Muscle of back (tissue), 11 donors: ENCODE results near the gene YJEFN3. TPM values are rescaled to one million over a fixed set of nuclear protein-coding genes. Genes with fewer than 3 reads are reported as not detected.

ENCODE experiments used
- DNase-seq, 3 donors: peaks; one replicate each; pipeline versions ENCODE4 v3.0.0 to v3.0.0-alpha.2; 2013
- polyA plus RNA-seq, 10 donors: library from polyadenylated mRNA; unstranded; fragments of 120-200 nt; gene quantifications; one replicate each; pipeline ENCODE4 v1.2.1, GENCODE V29; 2013; ENCODE audit not compliant: insufficient read length in 10 of 10

The YJEFN3 gene
- polyA plus RNA-seq, 10 donors = 2.8 to 11.4 (median 5.8) TPM

DNA sequence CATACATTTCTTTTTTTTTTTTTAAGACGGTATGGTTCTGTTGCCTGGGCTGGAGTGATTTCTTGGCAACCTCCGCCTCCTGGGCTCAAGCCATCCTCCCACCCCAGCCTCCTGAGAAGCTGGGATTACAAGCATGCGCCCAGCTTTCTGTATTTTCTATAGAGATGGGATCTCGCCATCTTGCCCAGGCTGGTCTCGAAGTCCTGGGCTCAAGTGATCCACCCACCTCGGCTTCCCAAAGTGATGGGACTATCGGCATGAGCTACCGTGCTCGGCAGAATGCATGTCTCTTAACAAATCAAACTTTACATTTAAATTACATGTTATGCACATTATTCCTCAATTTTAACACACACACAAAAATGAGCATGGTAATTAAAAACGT lies 11.5 kb upstream of the YJEFN3 start:
- DNase-seq = no peak

DNA sequence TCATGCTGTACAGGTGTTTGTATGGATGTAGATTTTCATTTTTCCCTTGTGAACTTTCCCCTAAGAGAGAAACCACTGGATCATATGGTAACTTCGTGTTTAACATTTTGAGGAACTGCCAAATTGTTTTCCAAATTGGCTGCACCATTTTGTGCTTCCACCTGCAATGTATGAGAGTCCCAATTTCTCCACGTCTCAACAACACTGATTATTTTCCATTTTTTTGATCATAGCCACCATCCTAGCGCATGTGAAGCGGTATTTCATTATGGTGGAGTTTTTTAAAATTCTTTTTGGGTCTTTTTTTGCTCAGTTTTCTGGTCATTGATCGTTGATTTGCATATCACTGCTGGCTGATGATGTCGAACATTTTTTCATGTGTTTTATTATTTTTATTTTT lies 7.7 kb upstream of the YJEFN3 start:
- DNase-seq = no peak

DNA sequence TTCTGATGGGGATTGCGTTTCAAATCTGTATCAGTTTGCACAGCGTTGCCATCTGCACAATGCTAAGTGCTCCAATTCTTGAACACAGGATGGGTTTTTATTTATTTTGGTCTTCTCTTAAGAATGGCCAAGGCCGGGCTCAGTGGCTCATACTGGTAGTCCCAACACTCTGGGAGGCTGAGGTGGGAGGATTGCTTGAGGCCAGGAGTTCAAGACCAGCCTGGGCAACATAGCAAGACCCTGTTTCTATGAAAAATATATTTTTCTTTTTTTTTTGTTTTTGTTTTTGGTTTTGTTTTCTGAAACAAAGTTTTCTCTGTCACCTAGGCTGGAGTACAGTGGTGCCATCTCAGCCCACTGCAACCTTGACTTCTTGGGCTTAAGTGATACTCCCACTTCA lies 5.5 kb upstream of the YJEFN3 start:
- no peak for DNase-seq

DNA sequence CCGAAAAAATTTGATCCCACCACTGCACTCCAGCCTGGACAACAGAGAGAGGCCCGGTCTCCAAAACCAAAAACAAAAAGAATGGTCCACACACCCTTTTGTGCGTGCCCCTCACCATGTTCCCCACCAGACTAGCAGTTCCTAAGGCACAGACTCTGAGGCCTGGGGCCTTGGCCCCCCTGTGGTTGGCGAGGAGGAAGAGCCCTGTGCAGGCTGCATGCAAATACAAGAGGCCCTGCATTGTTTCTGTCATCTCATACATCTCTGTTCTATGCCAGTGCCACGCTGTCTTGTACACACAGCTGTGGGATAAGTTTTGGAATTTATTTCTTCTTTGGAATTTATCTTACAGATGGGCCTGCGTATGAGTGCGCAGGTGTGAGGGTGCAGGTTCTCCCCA lies 4.7 kb upstream of the YJEFN3 start:
- no peak for DNase-seq

DNA sequence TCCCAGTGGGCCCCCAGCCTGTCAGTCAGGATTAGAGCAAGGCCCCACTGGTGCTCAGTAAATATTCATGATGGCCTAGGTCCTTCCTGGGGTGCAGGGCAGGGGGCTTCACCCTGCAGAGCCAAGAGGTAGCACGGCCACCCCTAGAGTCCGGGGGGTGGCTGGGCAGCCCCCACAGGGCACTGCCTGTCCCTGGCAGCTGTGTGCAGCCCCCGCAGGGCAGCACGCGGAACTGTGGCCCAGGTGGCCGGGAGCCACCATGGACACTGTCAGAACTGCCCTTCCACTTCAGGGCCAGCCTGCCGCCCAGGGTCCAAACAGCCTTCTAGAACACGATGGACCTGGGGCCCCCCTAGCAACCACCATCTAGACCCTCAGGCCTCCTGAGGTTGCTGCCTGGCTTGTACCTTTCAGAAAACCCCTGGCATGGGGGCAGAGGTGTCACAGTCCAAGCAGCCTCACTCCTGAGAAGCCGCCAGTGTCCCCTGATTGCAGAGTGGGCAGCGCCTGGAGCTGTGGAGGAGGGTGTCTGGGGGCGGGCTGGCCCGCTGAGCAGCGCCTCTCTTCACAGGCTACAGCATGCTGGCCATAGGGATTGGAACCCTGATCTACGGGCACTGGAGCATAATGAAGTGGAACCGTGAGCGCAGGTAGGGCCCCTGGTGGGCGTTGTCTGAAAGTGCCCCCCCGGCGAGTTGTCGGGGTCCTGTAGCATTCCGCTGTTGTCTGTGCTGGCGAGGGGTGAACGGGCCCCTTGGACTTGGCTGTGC lies 2.9 kb upstream of the YJEFN3 start:
- no peak for DNase-seq

DNA sequence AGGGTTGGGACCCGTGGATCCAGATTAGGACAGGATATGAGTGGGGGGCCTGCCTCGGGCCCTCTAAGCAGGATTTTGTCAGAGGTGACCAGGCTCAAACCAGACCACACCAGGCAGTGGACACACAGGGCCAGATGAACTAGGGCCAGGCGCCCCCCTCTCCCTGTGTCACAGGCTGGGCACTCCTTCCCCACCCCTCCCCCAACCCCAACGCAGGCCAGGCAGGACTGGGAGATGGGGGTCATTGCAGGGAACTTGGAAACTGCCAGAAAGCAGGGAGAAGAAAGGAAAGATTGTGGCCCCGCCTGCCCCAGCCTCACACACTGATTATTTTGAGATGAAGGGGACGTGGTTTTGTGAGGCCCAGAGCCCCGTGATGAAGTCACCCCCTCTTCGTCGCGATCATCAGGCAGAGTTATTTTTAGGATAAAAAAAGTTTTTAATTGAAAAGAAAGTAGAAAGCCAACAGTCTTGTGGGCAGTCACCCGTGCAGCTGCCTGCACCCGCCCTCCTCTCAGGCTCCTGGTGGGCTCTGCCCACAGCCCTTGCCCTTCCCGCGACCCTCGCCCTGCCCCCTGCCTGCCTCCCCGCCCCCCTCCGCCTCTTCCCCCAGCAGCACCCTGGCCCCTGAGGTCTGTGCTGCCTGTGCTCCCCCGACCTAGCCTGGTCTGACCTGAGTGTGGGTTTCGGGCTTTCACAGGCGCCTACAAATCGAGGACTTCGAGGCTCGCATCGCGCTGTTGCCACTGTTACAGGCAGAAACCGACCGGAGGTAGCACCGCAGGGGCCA lies 1.9 kb upstream of the YJEFN3 start:
- DNase-seq = no peak

DNA sequence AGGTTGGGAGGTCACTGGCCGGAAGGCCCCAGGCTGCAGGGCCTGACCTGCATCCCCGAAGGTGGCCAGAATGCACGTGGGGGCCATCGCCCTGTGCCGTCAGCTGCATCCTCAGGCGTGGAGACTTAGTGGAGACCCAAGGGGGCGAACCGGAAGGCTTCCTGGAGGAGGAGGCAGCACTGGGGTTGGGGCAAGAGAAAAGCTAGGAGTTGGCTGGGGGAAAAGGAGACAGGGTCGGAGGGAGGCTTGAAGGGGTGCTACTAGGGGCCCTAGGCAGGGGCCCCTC lies 1.4 kb upstream of the YJEFN3 start:
- no peak for DNase-seq

DNA sequence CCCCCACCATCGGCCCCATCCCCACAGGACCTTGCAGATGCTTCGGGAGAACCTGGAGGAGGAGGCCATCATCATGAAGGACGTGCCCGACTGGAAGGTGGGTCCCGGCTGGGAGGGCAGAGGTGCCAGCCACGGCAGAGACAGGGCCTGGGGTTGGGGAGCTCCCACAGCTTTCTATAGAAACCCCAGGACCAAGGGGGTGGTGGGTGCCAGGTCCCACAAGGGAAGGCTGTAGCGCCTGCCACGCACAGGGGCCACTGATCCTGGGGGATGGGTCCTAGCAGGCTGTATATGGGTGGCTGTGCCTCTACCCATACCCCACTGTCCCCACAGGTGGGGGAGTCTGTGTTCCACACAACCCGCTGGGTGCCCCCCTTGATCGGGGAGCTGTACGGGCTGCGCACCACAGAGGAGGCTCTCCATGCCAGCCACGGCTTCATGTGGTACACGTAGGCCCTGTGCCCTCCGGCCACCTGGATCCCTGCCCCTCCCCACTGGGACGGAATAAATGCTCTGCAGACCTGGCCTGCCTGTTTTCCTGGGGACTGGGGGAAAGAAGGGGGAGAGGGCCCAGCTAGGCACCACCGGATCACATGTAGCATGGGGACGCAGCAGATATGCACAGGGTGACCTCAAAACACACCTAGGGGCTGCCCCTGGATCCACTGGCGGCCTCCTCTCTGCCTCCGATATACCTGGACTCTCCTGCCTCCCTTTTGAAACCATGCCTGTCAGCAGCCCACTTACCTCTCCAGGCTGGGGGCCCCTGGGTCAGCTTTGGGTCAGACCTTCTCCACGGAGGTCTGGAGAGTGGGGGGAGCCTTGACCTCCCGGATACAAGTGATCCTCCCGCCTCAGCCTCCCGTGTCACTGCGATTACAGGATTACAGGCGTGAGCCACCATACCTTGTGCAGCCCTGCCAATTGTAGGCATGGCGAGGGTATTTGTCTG lies 761 bp upstream of the YJEFN3 start:
- DNase-seq = no peak

DNA sequence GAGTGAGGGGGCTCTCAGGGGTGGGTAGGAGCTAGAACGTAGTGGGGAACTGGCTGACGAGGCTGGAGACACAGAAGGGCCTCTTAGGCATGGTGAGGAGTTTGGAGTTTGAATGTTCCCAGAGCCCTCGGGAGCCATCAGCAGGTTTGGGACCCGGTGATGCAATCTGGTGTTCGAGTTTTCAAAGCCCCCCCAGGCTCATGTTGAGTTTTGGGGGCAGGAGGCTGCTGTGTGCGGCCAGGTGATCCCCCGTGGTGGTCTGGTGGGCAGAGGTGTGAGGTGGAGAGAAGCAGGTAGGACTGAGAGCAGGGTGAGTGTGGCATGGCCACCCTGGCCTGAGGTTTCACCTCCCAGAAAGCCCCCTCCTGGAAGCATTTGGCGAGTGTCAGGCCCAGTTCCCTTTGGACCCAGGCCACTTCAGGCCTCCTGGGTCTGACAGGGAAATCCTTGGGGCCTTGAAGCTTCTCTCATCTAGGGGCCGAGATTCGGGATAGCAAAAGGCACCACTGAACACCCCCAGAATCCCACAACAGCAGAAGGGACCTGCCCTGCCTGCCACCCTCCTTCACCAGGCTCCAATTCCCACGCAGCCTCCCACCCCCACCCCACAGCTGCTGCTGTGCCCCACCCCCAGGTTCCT lies 1.2 kb downstream of the YJEFN3 start:
- no peak for DNase-seq

DNA sequence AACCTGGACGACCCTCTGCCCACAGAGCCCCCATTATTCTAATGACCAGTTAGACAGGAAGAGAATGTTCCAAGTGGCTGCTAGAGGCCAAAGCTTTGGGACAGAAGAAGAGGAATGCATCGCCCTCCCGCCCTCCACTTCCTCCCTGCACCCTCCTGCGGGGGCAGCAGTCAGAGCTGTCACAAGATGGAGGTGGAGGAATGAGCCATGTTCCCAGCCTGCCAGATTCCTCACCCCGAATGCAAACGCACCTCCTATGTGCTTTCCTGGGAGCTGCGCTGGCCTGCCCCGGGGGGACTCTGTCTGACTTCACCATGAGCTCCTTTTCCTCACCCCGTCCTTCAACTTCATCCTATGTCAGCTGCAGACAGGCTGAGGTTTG lies 1.7 kb downstream of the YJEFN3 start:
- DNase-seq = no peak

DNA sequence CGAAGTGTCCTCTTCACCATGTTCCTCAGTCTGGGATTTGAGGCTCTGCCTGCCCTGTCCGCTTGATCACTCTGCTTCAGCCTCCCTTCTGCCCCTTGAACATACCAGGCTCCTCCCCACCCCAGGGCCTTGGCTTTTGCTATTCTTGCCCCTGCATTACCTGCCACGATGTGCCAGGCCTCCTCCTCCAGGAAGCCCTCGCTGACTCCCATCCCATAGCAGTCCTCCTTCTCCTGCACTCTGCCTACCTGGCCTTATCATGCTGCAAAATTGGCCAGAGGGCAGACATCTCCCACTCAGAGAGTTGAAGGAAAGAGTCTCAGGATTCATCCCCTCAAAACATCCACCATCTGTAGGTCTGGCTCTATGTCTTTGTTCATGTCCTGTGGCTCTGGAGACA lies 2.2 kb downstream of the YJEFN3 start:
- no peak for DNase-seq

DNA sequence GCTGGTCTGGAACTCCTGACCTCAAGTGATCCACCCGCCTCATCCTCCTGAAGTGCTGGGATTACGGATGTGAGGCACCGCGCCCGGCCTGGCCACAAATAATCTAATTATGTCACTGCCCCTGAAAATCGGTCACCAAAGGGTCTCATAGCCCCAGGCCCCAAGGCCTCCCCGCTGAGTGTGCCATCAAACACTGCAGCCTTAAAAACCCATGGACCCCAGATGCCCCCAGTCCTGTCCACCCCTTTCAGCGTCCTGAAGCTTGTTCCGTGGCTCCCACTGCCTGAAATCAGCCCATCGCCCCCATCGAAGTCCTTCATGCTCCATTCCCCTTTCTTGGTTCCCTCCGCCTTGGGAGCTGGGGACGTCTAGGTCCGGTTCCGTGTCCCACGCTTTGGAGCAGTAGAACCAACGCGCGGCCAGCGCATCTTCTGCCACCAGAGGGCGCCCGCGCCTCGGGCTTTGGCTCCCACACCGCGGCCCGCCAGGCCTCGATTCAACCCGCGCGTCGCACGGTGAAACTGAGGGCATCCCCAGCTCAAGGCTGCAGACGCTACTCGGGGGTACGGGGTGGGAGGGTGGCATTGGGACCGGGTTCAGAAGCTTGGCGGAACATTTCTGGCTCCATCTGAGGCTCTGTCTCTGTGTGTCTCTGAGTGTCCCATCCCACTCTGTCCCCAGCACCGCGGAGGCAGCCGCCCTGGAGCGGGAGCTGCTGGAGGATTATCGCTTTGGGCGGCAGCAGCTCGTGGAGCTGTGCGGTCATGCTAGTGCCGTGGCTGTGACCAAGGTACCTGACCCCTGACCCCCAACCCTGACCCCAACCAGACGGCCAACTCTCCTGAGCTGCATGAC lies 3.5 kb downstream of the YJEFN3 start:
- DNase-seq = peak; percentile 52 to 90 (median 84)

DNA sequence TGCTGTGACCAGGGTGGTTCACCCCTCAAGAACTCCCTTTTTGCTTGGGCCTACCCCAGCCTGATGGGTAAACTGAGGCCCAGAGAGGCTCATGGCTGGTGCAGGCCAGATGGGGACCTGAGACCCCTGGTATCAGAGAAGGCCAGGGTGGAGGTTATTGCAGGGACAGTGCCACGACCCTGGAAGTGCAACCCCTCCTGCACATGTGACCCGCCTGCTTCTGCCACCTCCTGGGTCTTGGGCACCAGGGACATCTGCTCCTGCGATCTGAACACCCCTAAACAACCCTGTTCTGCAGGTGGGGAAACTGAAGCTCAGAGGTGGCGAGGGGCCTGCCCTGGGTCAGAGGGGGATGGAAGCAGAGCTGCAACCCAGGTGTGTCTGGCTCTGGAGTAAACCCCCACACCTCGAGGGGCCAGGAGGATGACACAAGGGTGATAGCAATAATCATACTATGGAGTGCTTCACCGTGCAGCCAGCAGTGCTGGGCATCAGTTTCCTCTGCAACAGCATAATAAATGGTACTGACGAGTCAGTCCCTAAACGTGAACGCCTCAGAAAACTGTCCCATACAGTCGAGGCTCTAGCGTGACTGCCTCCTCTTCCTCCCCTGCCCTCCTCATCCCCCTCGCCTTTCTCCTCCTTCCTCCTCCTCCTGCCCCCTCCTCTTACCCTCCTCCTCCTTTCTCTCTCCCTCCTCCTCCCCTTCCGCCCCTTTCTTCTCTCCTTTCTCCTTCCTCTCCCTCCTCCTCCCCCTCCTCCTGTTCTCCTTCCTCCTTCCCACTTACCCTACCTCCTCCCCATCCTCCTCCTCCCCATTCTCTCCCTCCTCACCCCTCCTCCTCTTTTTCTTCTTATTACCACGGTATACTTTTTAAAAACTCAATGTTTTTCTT lies 4.3 kb downstream of the YJEFN3 start:
- DNase-seq = no peak

DNA sequence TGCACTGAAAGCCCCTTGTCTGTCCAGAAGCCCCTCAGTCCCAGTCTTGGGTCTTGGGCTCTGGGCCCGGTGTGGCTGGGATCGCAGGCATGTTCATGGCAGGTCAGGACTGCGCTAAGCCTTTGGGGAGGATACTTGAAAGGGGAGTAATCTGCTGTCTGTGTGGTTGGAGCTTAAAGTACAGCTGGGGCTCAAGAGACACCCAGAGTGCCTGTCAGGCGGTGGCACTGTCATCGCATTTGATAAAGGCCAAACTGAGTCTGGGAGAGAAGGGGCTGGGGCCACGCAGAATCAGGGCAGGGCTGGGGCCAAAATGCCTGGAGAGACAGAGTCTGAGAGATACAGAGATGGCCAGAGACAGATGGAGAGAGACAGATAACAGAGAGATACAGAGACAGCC lies 5.1 kb downstream of the YJEFN3 start:
- no peak for DNase-seq

DNA sequence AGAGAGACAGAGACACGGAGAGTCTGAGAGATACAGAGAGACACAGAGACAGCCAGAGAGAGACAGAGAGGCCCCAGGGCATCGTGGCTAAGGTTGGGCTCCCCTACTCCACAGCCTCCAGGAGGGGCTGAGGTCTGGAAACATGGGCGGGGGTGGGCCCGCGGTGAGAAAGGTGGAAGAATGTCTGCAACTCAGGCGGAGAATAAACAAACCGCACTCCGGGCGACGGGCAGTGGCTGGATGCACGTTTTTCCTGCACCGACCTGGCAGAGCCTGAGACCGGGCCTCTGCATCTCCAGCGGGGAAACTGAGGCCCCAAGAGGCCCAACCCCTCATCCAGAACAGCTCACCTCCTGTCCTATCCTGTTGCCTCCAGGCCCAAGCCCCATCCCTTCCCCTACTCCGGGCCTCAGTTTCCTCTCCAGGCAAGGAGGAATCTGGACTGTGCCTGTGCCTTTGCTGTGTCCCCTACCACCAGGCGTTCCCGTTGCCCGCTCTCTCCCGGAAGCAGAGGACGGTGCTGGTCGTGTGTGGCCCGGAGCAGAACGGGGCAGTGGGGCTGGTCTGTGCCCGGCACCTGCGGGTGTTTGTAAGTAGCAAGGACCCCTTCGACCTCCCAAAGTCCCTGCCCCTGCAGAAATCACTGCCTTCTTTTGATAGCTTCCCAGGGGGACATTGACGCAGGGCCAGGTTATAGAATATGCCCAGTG lies 6.0 kb downstream of the YJEFN3 start:
- no peak for DNase-seq

DNA sequence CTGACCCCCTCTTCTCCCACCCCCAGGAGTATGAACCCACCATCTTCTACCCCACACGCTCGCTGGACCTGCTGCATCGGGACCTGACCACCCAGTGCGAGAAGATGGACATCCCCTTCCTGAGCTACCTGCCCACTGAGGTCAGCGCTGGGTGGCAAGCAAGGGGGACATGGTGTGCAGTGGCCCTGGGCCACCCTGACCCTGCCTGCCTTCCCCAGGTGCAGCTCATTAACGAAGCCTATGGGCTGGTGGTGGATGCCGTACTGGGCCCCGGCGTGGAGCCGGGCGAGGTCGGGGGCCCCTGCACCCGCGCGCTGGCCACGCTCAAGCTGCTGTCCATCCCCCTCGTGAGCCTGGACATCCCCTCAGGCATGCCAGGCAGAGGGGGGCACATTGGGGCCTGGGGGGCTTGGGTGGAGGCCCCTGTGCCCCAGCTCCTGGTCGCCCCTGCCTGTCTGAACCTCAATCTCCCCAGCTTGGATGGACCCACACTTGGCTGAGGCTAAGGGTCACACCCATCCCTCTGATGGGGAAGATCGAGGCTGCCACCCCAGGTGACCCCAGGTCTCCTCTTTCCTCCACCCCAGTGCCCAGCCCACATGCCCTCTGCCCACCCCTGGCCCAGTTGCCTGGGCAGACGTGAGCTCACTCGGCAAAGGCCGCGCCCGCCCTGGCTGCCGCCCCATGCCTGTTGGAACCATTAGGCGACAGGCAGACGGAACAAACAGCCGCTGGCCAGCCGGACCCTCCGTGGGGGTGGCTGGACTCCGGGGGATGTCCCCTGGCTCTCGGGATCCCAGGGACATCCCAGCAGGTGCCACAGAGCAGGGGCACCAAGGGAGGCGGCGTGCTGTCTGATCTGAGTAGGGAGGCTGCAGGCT lies 6.8 kb downstream of the YJEFN3 start:
- no peak for DNase-seq

DNA sequence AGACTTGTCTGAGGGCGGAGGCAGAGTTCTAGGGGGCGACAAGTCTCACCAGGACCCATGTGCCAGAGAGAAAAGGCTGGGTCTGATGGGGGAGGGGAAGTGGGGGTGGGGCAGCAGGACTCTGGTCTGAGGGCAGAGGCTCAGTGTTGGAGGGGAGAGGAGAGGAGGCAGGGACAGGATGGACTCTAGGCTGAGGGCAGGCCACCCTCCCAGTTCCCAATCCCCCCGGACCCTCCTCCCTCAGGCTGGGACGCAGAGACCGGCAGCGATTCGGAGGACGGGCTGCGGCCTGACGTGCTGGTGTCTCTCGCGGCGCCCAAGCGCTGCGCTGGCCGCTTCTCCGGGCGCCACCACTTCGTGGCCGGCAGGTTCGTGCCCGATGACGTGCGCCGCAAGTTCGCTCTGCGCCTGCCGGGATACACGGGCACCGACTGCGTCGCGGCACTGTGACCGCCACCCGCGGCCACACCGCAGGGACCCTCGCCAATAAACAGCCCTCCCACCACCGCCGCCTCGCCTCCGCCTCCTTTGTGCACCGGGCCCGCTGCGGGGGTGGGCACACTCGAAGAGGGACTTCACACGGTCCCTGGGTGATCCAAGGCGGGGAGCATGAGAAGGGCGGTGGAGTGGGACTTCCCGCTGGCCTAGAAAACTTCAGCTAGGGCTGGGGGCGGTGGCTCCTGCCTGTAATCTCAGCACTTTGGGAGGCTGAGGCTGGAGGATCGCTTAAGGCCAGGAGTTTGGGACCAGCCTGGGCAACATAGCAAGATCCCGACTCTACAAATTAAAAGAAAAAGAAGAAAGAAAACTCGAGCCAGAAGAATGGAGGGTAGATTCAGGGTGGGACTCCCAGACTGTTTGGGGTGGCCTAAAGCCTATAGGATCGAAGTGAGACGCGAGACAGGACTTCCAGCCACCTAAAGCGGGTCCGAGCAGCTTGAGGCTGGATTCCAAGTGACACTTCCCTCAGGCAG lies 8.7 kb downstream of the YJEFN3 start:
- peak in 1 of 3 donors; percentile 49 for DNase-seq
